Measurements from ENCODE around the gene ATXN1. TPM values are rescaled to one million over a fixed set of nuclear protein-coding genes. Genes with fewer than 3 reads are reported as not detected.
"Not testable (repeated sequence)": the region's sequence is repeated elsewhere in the genome, so short reads cannot be mapped to it uniquely, and the experiment has no call there.

ATXN1 gene
- total RNA-seq, 1 experiment from 2014 or later = 5.6 TPM

DNA sequence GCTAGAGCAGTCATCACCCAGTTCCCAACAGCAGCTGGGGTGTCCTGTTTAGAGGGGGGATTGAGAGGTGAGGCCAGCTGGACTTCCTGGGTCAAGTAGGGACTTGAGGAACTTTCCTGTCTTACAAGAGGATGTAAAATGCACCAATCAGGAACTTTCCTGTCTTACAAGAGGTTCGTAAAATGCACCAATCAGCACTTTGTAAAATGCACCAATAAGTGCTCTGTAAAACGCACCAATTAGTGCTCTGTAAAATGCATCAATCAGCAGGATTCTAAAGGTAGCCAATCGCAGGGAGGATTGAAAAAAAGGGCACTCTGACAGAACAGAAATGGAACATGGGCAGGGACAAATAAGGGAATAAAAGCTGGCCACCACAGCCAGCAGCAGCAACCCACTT, 297.2 kb downstream of the ATXN1 start:
- no peak overlapping the region for H2BK15ac ChIP-seq (ENCODE audit: low read depth, low read length)
- Mint-ChIP-seq H3K4me1 (peaks cover 19 to 20% of the 10 kb centered on the region in 2 experiments), H3K27me3 (ENCODE audit: low read depth) (no peaks in the 10 kb centered on the region), H3K4me3 (no peak overlapping the region), H3K9me3 (peaks cover 4 to 12% of the 10 kb centered on the region in 2 experiments; a peak in 4 of 5 replicates), H3K36me3 (ENCODE audit: insufficient read depth in 1 of 3, low read depth in 3 of 3) (peaks cover 0 to 5% (median 0%) of the 10 kb centered on the region in 3 experiments; a peak in 3 of 7 replicates), H3K27ac (no peak overlapping the region)
- H4K20me1 ChIP-seq (ENCODE audit: control insufficient read depth, insufficient read depth, insufficient read length) = no peaks in the 10 kb centered on the region
- no peak overlapping the region for H3K4ac ChIP-seq (ENCODE audit: low read depth, low read length)
- H2AK5ac ChIP-seq (ENCODE audit: insufficient read length, low read length) = no peak overlapping the region
- H3K4me1 ChIP-seq (ENCODE audit: insufficient read depth, low read length) = peaks cover 5% of the 10 kb centered on the region
- no peak overlapping the region for H4K8ac ChIP-seq (replicated peaks; ENCODE audit: insufficient read length, low read depth, low read length)
- H4K91ac ChIP-seq (ENCODE audit: insufficient read length, low read depth, low read length) = no peak overlapping the region
- H3K14ac ChIP-seq (ENCODE audit: insufficient read depth, low read length) = no peak overlapping the region
- H3K23ac ChIP-seq (ENCODE audit: insufficient read length, low read depth, low read length) = no peak overlapping the region
- no peaks in the 10 kb centered on the region for H3K23me2 ChIP-seq (ENCODE audit: insufficient read length, low read depth, low read length, poor library complexity, severe bottlenecking)
- no peaks in the 10 kb centered on the region for H3K79me1 ChIP-seq (ENCODE audit: insufficient read depth, low read depth, low read length, poor library complexity, severe bottlenecking)
- H3K79me2 ChIP-seq (ENCODE audit: insufficient read depth, low read length) = no peaks in the 10 kb centered on the region
- no peak overlapping the region for H2BK12ac ChIP-seq (ENCODE audit: insufficient read length, low read depth, low read length)
- no peak overlapping the region for H2AFZ ChIP-seq (ENCODE audit: low read length)
- H3K9me3 ChIP-seq (ENCODE audit: control insufficient read depth, low read depth, low read length) = no peaks in the 10 kb centered on the region
- no peak overlapping the region for H2BK20ac ChIP-seq (ENCODE audit: low read depth, low read length, poor library complexity, severe bottlenecking)
- no peaks in the 10 kb centered on the region for H3K27me3 ChIP-seq (ENCODE audit: insufficient read depth, low read length)
- H3K27ac ChIP-seq (ENCODE audit: insufficient read length, low read depth, low read length) = no peak overlapping the region
- no peak overlapping the region for H3K9ac ChIP-seq (ENCODE audit: extremely low read depth, insufficient read length, low read length)
- no peak overlapping the region for H3K18ac ChIP-seq (ENCODE audit: insufficient read length, low read depth, low read length)
- H3K56ac ChIP-seq (ENCODE audit: insufficient read length, low read depth, low read length) = no peak overlapping the region
- no peak overlapping the region for H2BK120ac ChIP-seq (ENCODE audit: low read depth, low read length, poor library complexity, severe bottlenecking)
- H4K5ac ChIP-seq (ENCODE audit: insufficient read length, low read depth, low read length) = no peak overlapping the region
- no peak overlapping the region for H2BK5ac ChIP-seq (ENCODE audit: insufficient read length, low read length)
- WGBS (ENCODE audit: extremely low coverage, insufficient read length, low lambda C conversion rate) = no CpG with 5 or more reads among the region's 3 CpGs
- DNase-seq = no peak
- TF ChIP-seq, protein P1, sequence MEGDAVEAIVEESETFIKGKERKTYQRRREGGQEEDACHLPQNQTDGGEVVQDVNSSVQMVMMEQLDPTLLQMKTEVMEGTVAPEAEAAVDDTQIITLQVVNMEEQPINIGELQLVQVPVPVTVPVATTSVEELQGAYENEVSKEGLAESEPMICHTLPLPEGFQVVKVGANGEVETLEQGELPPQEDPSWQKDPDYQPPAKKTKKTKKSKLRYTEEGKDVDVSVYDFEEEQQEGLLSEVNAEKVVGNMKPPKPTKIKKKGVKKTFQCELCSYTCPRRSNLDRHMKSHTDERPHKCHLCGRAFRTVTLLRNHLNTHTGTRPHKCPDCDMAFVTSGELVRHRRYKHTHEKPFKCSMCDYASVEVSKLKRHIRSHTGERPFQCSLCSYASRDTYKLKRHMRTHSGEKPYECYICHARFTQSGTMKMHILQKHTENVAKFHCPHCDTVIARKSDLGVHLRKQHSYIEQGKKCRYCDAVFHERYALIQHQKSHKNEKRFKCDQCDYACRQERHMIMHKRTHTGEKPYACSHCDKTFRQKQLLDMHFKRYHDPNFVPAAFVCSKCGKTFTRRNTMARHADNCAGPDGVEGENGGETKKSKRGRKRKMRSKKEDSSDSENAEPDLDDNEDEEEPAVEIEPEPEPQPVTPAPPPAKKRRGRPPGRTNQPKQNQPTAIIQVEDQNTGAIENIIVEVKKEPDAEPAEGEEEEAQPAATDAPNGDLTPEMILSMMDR (conservative IDR thresholded peaks at IDR 0.05) = no peak
- H3K4me2 ChIP-seq (ENCODE audit: insufficient read depth, insufficient read length, low read length) = no peak overlapping the region
- H3T11ph ChIP-seq (ENCODE audit: low read length) = no peak overlapping the region

GRCh38 chr6:16463246-16463645, 298.0 kb downstream of the ATXN1 start:
- H2BK5ac ChIP-seq (ENCODE audit: insufficient read length, low read length); H2BK120ac ChIP-seq (ENCODE audit: low read depth, low read length, poor library complexity, severe bottlenecking); H4K20me1 ChIP-seq (ENCODE audit: control insufficient read depth, insufficient read depth, insufficient read length); H3K4me1 ChIP-seq (ENCODE audit: insufficient read depth, low read length); H3K27ac ChIP-seq (ENCODE audit: insufficient read length, low read depth, low read length); H2BK15ac ChIP-seq (ENCODE audit: low read depth, low read length); H3K79me1 ChIP-seq (ENCODE audit: insufficient read depth, low read depth, low read length, poor library complexity, severe bottlenecking); H4K8ac ChIP-seq (replicated peaks; ENCODE audit: insufficient read length, low read depth, low read length); H3K36me3 Mint-ChIP-seq (ENCODE audit: insufficient read depth in 1 of 3, low read depth in 3 of 3); H2AFZ ChIP-seq (ENCODE audit: low read length); H4K91ac ChIP-seq (ENCODE audit: insufficient read length, low read depth, low read length); H3K27me3 Mint-ChIP-seq (ENCODE audit: low read depth); H3K9ac ChIP-seq (ENCODE audit: extremely low read depth, insufficient read length, low read length); H2BK20ac ChIP-seq (ENCODE audit: low read depth, low read length, poor library complexity, severe bottlenecking); H3K56ac ChIP-seq (ENCODE audit: insufficient read length, low read depth, low read length); H4K5ac ChIP-seq (ENCODE audit: insufficient read length, low read depth, low read length); H3K14ac ChIP-seq (ENCODE audit: insufficient read depth, low read length); H2BK12ac ChIP-seq (ENCODE audit: insufficient read length, low read depth, low read length); H3K23me2 ChIP-seq (ENCODE audit: insufficient read length, low read depth, low read length, poor library complexity, severe bottlenecking); H3K4me3 Mint-ChIP-seq; DNase-seq; H3K9me3 ChIP-seq (ENCODE audit: control insufficient read depth, low read depth, low read length); H3T11ph ChIP-seq (ENCODE audit: low read length); H3K27me3 ChIP-seq (ENCODE audit: insufficient read depth, low read length); H3K4me2 ChIP-seq (ENCODE audit: insufficient read depth, insufficient read length, low read length); H3K18ac ChIP-seq (ENCODE audit: insufficient read length, low read depth, low read length); H3K27ac Mint-ChIP-seq; H3K23ac ChIP-seq (ENCODE audit: insufficient read length, low read depth, low read length); H2AK5ac ChIP-seq (ENCODE audit: insufficient read length, low read length); H3K4ac ChIP-seq (ENCODE audit: low read depth, low read length); H3K79me2 ChIP-seq (ENCODE audit: insufficient read depth, low read length): not testable (repeated sequence)
- no CpG with 5 or more reads among the region's 4 CpGs for WGBS (ENCODE audit: extremely low coverage, insufficient read length, low lambda C conversion rate)
- H3K4me1 Mint-ChIP-seq = peaks cover 20 to 21% of the 10 kb centered on the region in 2 experiments
- peaks cover 4 to 12% of the 10 kb centered on the region in 2 experiments for H3K9me3 Mint-ChIP-seq
